ENCODE measurements around the gene CYGB.
A peak's percentile ranks its signal among the peaks of the same experiment; 100 is the strongest.

CYGB gene

GRCh38 chr17:76551685-76552084, 14.2 kb upstream of the CYGB start:
- H3K4me3 ChIP-seq (ENCODE audit: low read depth, low read length): no peak overlapping the region
- no peak for TF ChIP-seq POLR2A (IDR thresholded peaks at IDR 0.05; ENCODE audit: extremely low read depth, insufficient read length)
- TF ChIP-seq MAX (IDR thresholded peaks at IDR 0.05; ENCODE audit: low read depth, low read length): no peak
- no peak for TF ChIP-seq MYC (IDR thresholded peaks at IDR 0.05; ENCODE audit: low read depth, low read length)
- TF ChIP-seq, protein P1, sequence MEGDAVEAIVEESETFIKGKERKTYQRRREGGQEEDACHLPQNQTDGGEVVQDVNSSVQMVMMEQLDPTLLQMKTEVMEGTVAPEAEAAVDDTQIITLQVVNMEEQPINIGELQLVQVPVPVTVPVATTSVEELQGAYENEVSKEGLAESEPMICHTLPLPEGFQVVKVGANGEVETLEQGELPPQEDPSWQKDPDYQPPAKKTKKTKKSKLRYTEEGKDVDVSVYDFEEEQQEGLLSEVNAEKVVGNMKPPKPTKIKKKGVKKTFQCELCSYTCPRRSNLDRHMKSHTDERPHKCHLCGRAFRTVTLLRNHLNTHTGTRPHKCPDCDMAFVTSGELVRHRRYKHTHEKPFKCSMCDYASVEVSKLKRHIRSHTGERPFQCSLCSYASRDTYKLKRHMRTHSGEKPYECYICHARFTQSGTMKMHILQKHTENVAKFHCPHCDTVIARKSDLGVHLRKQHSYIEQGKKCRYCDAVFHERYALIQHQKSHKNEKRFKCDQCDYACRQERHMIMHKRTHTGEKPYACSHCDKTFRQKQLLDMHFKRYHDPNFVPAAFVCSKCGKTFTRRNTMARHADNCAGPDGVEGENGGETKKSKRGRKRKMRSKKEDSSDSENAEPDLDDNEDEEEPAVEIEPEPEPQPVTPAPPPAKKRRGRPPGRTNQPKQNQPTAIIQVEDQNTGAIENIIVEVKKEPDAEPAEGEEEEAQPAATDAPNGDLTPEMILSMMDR (IDR thresholded peaks at IDR 0.05; ENCODE audit: low read depth, low read length): no peak
- DNase-seq (ENCODE audit: low read depth): no peak

DNA sequence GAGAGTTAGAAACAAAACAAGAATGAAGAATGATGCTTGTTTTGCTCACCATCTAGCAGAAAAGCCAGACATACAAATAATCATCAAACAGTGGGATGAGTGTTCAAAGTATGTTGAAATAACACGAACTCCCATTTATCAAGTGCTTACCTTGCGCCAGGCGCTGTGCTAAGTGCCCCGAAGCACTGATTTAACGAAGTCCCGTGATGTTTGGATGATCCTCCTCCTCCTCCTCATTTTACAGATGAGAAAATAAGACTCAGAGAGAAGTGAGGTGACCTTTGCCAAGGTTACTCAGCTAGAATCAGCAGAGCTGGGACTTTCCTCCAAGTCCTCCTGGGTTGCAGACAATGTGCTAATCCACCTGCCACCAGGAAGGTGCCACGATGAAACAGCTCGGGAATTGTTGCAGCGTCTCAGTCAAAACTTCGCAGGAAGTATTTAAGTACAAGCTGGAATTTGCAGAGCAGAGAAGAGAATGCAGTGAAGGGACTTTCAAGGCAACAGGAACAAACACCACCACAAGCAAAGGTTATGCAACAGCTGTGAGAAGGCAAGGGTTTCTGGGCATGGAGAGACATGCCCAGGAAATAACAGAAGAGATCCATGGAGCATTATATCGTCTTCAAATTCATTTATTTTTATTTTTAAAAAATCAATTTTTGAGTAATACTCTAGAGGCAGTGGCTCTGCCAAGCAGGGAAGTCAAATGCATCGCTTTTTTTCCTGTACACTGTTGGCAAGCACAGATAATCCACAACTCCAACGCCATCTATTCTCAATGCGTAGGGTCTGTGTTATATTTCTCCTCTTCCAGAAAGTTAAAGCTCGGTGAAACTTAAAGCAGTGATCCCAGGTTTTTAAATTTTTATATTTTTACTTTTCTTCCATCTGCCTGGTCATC, 13.5 kb upstream of the CYGB start:
- peak; percentile 69 for DNase-seq (ENCODE audit: low read depth)
- TF ChIP-seq MYC (IDR thresholded peaks at IDR 0.05; ENCODE audit: low read depth, low read length) (0 out of 2 replicates have a peak, but pooled peaks have one; percentile 7), MAX (IDR thresholded peaks at IDR 0.05; ENCODE audit: low read depth, low read length) (0 out of 2 replicates have a peak, but pooled peaks have one; percentile 39), POLR2A (IDR thresholded peaks at IDR 0.05; ENCODE audit: extremely low read depth, insufficient read length) (no peak)
- TF ChIP-seq, protein P1 (IDR thresholded peaks at IDR 0.05; ENCODE audit: low read depth, low read length): no peak
- H3K4me3 ChIP-seq (ENCODE audit: low read depth, low read length): no peak overlapping the region

DNA sequence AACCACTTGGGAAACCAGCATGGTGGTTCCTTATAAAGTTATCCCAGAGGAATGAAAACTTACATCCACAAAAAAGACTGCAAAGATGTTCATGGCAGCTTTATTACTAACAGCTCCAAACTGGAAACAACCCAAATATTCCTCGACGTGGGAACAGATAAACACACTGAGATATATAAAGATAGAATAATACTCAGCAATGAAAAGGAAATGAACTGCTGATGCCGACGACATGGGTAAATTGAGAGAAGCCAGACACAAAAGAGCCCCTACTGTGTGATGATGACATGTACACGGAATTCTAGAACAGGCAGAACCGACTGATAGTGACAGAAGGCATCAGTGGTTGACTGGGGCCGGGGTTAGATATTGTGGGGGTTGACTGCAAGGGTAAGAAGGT, 12.0 kb upstream of the CYGB start:
- no peak overlapping the region for H3K4me3 ChIP-seq (ENCODE audit: low read depth, low read length)
- TF ChIP-seq MYC (IDR thresholded peaks at IDR 0.05; ENCODE audit: low read depth, low read length) (no peak), MAX (IDR thresholded peaks at IDR 0.05; ENCODE audit: low read depth, low read length) (no peak), POLR2A (IDR thresholded peaks at IDR 0.05; ENCODE audit: extremely low read depth, insufficient read length) (no peak)
- TF ChIP-seq, protein P1 (IDR thresholded peaks at IDR 0.05; ENCODE audit: low read depth, low read length): no peak
- DNase-seq (ENCODE audit: low read depth): no peak

DNA sequence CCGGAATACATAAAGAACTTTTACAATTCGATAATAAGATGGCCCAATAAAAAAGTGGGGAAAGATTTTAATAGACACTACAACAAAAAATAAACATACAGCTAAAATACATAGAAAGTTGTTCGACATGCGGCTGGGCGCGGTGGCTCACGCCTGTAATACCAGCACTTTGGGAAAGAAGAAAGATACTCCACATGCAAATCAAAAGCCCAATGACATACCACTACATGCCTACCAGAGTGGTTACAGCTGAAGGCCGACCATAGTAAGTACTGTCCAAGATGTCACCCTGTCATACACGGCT, 11.7 kb upstream of the CYGB start:
- TF ChIP-seq, protein P1 (IDR thresholded peaks at IDR 0.05; ENCODE audit: low read depth, low read length): no peak
- TF ChIP-seq MAX (IDR thresholded peaks at IDR 0.05; ENCODE audit: low read depth, low read length): no peak
- TF ChIP-seq MYC (IDR thresholded peaks at IDR 0.05; ENCODE audit: low read depth, low read length): no peak
- no peak for TF ChIP-seq POLR2A (IDR thresholded peaks at IDR 0.05; ENCODE audit: extremely low read depth, insufficient read length)
- no peak overlapping the region for H3K4me3 ChIP-seq (ENCODE audit: low read depth, low read length)
- no peak for DNase-seq (ENCODE audit: low read depth)

DNA sequence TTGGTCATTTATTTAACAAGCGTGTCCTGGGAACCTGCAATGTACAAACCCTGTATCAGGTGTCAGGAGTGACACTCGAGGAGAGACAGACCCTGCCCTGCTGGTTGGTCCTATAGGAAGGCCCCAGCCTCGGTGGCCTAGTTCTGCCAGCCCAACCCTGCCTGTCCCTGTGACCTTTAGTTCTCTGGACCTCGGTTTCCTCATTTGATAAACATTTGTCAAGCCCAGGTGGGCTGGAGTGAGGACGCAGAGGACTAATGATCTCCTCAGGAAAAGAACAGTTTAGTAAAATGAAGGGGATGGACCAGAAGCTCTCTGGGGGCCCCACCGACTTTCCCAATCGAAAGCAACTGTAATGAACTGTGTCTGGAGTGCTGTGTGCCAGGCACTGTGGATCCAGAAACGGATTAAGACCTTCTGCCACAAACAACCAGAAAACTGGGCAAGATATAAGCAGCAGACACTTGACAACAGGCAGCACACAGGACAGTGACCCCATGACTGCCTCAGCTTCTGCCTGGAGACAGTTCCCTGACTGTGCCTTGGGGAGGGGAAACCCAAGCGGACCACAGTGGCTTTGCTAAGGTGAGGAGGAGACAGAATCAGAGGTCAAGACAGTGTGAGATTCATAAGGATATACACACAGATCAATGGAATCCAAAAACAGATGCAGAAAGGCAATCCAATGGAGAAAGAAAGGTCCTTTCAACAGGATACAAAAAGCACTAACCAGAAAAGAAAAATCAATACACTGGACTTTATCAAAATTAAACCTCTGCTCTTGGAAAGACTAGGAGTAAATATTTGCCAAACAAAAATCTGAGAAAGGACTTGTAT, 11.1 kb upstream of the CYGB start:
- no peak for DNase-seq (ENCODE audit: low read depth)
- TF ChIP-seq POLR2A (IDR thresholded peaks at IDR 0.05; ENCODE audit: extremely low read depth, insufficient read length): no peak
- TF ChIP-seq MAX (IDR thresholded peaks at IDR 0.05; ENCODE audit: low read depth, low read length): no peak
- no peak for TF ChIP-seq MYC (IDR thresholded peaks at IDR 0.05; ENCODE audit: low read depth, low read length)
- TF ChIP-seq, protein P1 (IDR thresholded peaks at IDR 0.05; ENCODE audit: low read depth, low read length): no peak
- H3K4me3 ChIP-seq (ENCODE audit: low read depth, low read length): no peak overlapping the region
